K562 (cell line): ENCODE data around the gene AHI1. TPM values are rescaled to one million over a fixed set of nuclear protein-coding genes. Genes with fewer than 3 reads are reported as not detected.

Source experiments
- CEBPG ChIP-seq, 3 experiments: fragments of 200-800 bp in 1 of 3; sonication (Bioruptor generic) in 1 of 3; sonication (generic) in 1 of 3; formaldehyde crosslinking in 1 of 3; IDR thresholded peaks in 2 of 3; conservative IDR thresholded peaks in 1 of 3; 2 replicates each; pipeline versions ENCODE4 v1.6.1 to v1.8.0; 2016 to 2022; ENCODE audit warnings: missing compliant biosample characterization in 2 of 3, missing genetic modification characterization in 2 of 3, mild to moderate bottlenecking in 1 of 3, missing genetic modification reagents in 1 of 3
- CHD2 ChIP-seq: IDR thresholded peaks from 2 replicates; pipeline ENCODE4 v1.6.1; 2011; ENCODE audit warnings: low read depth, low read length
- COPS2 ChIP-seq: fragments of 450-650 bp; conservative IDR thresholded peaks from 2 replicates; pipeline ENCODE4 v1.6.1; 2016; ENCODE audit warnings: mild to moderate bottlenecking, moderate library complexity
- CSDE1 ChIP-seq, 2 experiments: fragments of 450-650 bp; IDR thresholded peaks; 2 replicates each; pipeline ENCODE4 v1.6.1; 2016; ENCODE audit warnings: mild to moderate bottlenecking in 1 of 2
- HLTF ChIP-seq: fragments of 450-650 bp; IDR thresholded peaks from 2 replicates; pipeline ENCODE4 v1.6.1; 2016
- KAT8 ChIP-seq: fragments of 450-650 bp; IDR thresholded peaks from 2 replicates; pipeline ENCODE4 v1.6.1; 2016; ENCODE audit warnings: low read depth, mild to moderate bottlenecking
- MAFG ChIP-seq: fragments of 450-650 bp; conservative IDR thresholded peaks from 2 replicates; pipeline ENCODE4 v1.6.1; 2016; ENCODE audit warnings: missing genetic modification characterization, missing compliant biosample characterization
- MED1 ChIP-seq: sonication (generic); formaldehyde crosslinking; IDR thresholded peaks from 2 replicates; pipeline ENCODE4 v1.8.1; 2023; ENCODE audit warnings: missing genetic modification reagents, borderline replicate concordance
- MTA3 ChIP-seq: fragments of 450-650 bp; formaldehyde crosslinking; IDR thresholded peaks from 2 replicates; pipeline ENCODE4 v1.6.1; 2017; ENCODE audit warnings: mild to moderate bottlenecking, borderline replicate concordance
- POLR2H ChIP-seq: IDR thresholded peaks from 2 replicates; pipeline ENCODE4 v1.6.1; 2016; ENCODE audit warnings: missing genetic modification characterization, low read depth, mild to moderate bottlenecking, control low read depth, missing compliant biosample characterization, moderate library complexity
- RFX7 ChIP-seq: fragments of 250-450 bp; sonication (Bioruptor Pico); IDR thresholded peaks from 2 replicates; pipeline ENCODE4 v1.5.1; 2021; ENCODE audit warnings: mild to moderate bottlenecking
- SMARCA4 ChIP-seq: fragments of 450-650 bp; IDR thresholded peaks from 2 replicates; pipeline ENCODE4 v1.6.1; 2016
- STAG1 ChIP-seq: sonication (generic); formaldehyde crosslinking; IDR thresholded peaks from 2 replicates; pipeline ENCODE4 v1.5.0; 2020; ENCODE audit warnings: missing genetic modification reagents, borderline replicate concordance
- TEAD2 ChIP-seq: fragments of 450-650 bp; IDR thresholded peaks from 2 replicates; pipeline ENCODE4 v1.6.1; 2016; ENCODE audit warnings: missing genetic modification characterization, control low read depth, missing compliant biosample characterization
- ZNF384 ChIP-seq: IDR thresholded peaks from 2 replicates; pipeline ENCODE4 v1.6.1; 2012; ENCODE audit warnings: low read depth, low read length, improper control_type of control experiment
- ZNF507 ChIP-seq: conservative IDR thresholded peaks from 2 replicates; pipeline ENCODE4 v1.6.1; 2017; ENCODE audit warnings: missing genetic modification characterization, missing compliant biosample characterization
- ZNF699 ChIP-seq: fragments of 250-450 bp; sonication (Bioruptor Pico); IDR thresholded peaks from 2 replicates; pipeline ENCODE4 v1.8.0; 2021; ENCODE audit warnings: mild to moderate bottlenecking, moderate library complexity; ENCODE audit not compliant: insufficient replicate concordance
- ZNF764 ChIP-seq: fragments of 250-450 bp; sonication (Bioruptor Pico); IDR thresholded peaks from 2 replicates; pipeline ENCODE4 v1.4.0; 2020; ENCODE audit warnings: low read depth, mild to moderate bottlenecking, moderate library complexity
- polyA plus RNA-seq, 8 experiments: library from polyadenylated mRNA; depleted of rRNA in 4 of 8; stranded (reverse) in 5 of 8; unstranded in 3 of 8; fragments of >200 nt; fragmentation: Nextera tagmentation in 2 of 8; fragmentation: Illumina TruSeq in 1 of 8; extraction: Ambion mirVana in 2 of 8; extraction: Trizol in 1 of 8; gene quantifications; 2 replicates each; pipeline versions ENCODE4 v1.2.1 to v1.2.3, GENCODE V29; 2011 to 2014; ENCODE audit warnings: inconsistent platforms in 1 of 8, missing spikeins in 1 of 8
- total RNA-seq, 7 experiments: library from RNA; depleted of rRNA in 6 of 7; stranded (reverse); fragments of >200 nt in 6 of 7; fragmentation: Illumina TruSeq in 2 of 7; extraction: Trizol in 2 of 7; gene quantifications; 2 replicates each; pipeline versions ENCODE4 v1.2.1 to v1.2.3, GENCODE V29; 2011 to 2021; ENCODE audit warnings: low replicate concordance in 1 of 7
- TF ChIP-seq, protein P1 (sequence below): fragments of 250-450 bp; sonication (Bioruptor Pico); IDR thresholded peaks from 2 replicates; pipeline ENCODE4 v1.4.0; 2020; ENCODE audit warnings: mild to moderate bottlenecking, moderate library complexity
- TF ChIP-seq, protein P2 (sequence below): fragments of 450-650 bp; IDR thresholded peaks from 2 replicates; pipeline ENCODE4 v1.6.1; 2016; ENCODE audit warnings: low read depth, mild to moderate bottlenecking, moderate library complexity
- TF ChIP-seq, protein P3 (sequence below): sonication (generic); formaldehyde crosslinking; IDR thresholded peaks from 2 replicates; pipeline ENCODE4 v1.8.0; 2022; ENCODE audit warnings: mild to moderate bottlenecking, missing genetic modification reagents
- TF ChIP-seq, protein P4 (sequence below): sonication (generic); IDR thresholded peaks from 2 replicates; pipeline ENCODE4 v1.6.1; 2016
- TF ChIP-seq, protein P5 (sequence below): sonication (generic); formaldehyde crosslinking; IDR thresholded peaks from 2 replicates; pipeline ENCODE4 v1.8.1; 2022; ENCODE audit warnings: missing genetic modification reagents

The AHI1 gene
- total and polyA plus RNA-seq, 9 of the 15 experiments (the other 6 are each of a cell fraction or from before 2014, with no cell fraction given): 24.7 to 54.9 (median 32.2) TPM

DNA sequence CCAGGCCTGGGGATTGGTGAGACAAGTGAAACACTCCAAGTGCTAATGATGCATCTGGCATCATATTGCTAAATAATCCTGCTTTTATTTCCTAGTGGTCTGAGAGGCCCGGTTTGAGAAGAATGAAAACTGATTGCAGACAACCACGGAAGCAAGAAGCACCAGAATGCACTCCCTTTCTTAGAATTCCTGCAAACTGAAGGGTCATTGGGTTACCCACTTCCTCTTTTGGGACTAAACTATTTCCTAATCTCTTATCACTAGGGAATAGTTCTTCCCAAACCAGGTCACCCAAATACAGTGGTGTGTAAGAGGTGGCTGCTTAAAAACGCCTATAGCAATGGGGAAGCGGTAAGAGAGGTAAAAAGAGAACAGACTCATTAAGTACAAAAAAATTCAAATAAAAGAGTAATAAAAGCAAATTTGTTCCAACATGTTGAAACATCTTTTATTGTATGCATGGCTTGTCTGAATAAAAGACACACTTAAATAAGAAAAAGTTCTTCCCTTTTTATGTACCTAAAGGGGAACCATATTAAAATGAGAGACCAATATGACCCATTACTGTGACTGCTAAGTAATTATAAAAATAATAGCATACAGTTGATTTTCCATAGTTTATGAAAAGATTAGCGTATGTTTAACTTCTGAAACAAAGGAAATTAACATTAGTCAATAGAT lies 190.7 kb downstream of the AHI1 start (continued):
- TF ChIP-seq, protein P1, sequence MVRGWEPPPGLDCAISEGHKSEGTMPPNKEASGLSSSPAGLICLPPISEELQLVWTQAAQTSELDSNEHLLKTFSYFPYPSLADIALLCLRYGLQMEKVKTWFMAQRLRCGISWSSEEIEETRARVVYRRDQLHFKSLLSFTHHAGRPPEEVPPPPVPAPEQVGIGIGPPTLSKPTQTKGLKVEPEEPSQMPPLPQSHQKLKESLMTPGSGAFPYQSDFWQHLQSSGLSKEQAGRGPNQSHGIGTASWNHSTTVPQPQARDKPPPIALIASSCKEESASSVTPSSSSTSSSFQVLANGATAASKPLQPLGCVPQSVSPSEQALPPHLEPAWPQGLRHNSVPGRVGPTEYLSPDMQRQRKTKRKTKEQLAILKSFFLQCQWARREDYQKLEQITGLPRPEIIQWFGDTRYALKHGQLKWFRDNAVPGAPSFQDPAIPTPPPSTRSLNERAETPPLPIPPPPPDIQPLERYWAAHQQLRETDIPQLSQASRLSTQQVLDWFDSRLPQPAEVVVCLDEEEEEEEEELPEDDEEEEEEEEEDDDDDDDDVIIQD (CRISPR knock-in tag): no peak
- TF ChIP-seq ZNF764 (CRISPR knock-in tag) (no peak), SMARCA4 (peak; percentile 91), MED1 (no peak), ZNF384 (no peak), TEAD2 (tag) (no peak), MTA3 (peak; percentile 82), HLTF (no peak), RFX7 (CRISPR knock-in tag) (no peak), STAG1 (CRISPR knock-in tag) (no peak), ZNF507 (no peak), CHD2 (no peak), COPS2 (no peak), ZNF699 (no peak), CEBPG (CRISPR knock-in tag; IDR thresholded peaks at IDR 0.05) (no peak), CEBPG (tag; conservative IDR thresholded peaks at IDR 0.05 in 1 of 2, IDR thresholded peaks at IDR 0.05 in 1 of 2) (peak in 1 of 2 experiments; percentile 79; a peak in 2 of 4 replicates), CSDE1 (IDR thresholded peaks at IDR 0.05) (no peak), MAFG (tag) (no peak), KAT8 (no peak), POLR2H (tag) (peak; percentile 77)
- TF ChIP-seq, protein P2, sequence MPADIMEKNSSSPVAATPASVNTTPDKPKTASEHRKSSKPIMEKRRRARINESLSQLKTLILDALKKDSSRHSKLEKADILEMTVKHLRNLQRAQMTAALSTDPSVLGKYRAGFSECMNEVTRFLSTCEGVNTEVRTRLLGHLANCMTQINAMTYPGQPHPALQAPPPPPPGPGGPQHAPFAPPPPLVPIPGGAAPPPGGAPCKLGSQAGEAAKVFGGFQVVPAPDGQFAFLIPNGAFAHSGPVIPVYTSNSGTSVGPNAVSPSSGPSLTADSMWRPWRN: peak; percentile 40; the same call in 1 of the 2 replicates
- TF ChIP-seq, protein P3, sequence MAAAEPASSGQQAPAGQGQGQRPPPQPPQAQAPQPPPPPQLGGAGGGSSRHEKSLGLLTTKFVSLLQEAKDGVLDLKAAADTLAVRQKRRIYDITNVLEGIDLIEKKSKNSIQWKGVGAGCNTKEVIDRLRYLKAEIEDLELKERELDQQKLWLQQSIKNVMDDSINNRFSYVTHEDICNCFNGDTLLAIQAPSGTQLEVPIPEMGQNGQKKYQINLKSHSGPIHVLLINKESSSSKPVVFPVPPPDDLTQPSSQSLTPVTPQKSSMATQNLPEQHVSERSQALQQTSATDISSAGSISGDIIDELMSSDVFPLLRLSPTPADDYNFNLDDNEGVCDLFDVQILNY (CRISPR knock-in tag): no peak
- TF ChIP-seq, protein P4, sequence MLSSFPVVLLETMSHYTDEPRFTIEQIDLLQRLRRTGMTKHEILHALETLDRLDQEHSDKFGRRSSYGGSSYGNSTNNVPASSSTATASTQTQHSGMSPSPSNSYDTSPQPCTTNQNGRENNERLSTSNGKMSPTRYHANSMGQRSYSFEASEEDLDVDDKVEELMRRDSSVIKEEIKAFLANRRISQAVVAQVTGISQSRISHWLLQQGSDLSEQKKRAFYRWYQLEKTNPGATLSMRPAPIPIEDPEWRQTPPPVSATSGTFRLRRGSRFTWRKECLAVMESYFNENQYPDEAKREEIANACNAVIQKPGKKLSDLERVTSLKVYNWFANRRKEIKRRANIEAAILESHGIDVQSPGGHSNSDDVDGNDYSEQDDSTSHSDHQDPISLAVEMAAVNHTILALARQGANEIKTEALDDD: peak; percentile 98
- TF ChIP-seq, protein P5, sequence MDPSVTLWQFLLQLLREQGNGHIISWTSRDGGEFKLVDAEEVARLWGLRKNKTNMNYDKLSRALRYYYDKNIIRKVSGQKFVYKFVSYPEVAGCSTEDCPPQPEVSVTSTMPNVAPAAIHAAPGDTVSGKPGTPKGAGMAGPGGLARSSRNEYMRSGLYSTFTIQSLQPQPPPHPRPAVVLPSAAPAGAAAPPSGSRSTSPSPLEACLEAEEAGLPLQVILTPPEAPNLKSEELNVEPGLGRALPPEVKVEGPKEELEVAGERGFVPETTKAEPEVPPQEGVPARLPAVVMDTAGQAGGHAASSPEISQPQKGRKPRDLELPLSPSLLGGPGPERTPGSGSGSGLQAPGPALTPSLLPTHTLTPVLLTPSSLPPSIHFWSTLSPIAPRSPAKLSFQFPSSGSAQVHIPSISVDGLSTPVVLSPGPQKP (CRISPR knock-in tag): no peak
